Lower leg skin (tissue), 3 donors: ENCODE data around the gene CIAO2B.

ENCODE experiments used
- POLR2A ChIP-seq, 2 donors: fragments of 450-650 bp; IDR thresholded peaks; one replicate each; pipeline ENCODE4 v1.6.1; 2016 to 2017; ENCODE audit warnings: antibody characterized with exemption in 2 of 2, mild to moderate bottlenecking in 1 of 2, moderate library complexity in 1 of 2
- TF ChIP-seq, protein P1 (sequence below), 3 donors: fragments of 450-650 bp; IDR thresholded peaks; one replicate each; pipeline ENCODE4 v1.5.1; 2016; ENCODE audit warnings: antibody characterized with exemption in 3 of 3, mild to moderate bottlenecking in 3 of 3, moderate library complexity in 2 of 3

DNA sequence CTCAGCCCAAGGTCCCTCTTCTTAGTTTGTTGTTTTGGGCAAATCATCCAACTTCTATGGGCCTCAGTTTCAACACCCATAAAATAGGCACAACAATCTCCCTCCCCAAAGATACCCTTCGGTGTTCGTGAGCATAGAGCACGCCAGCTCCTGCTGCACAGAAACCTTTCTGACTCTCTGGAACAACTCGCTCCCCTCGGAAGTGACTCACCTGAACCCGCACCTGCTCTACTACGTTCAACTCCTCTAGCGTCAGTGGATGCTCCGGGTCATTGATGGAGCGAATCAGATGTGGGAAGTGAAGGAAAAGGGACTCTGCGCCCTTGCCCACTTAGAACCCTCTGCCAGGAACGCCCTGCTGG, 445 bp downstream of the CIAO2B start:
- no peak for TF ChIP-seq POLR2A (IDR thresholded peaks at IDR 0.05)
- TF ChIP-seq, protein P1, sequence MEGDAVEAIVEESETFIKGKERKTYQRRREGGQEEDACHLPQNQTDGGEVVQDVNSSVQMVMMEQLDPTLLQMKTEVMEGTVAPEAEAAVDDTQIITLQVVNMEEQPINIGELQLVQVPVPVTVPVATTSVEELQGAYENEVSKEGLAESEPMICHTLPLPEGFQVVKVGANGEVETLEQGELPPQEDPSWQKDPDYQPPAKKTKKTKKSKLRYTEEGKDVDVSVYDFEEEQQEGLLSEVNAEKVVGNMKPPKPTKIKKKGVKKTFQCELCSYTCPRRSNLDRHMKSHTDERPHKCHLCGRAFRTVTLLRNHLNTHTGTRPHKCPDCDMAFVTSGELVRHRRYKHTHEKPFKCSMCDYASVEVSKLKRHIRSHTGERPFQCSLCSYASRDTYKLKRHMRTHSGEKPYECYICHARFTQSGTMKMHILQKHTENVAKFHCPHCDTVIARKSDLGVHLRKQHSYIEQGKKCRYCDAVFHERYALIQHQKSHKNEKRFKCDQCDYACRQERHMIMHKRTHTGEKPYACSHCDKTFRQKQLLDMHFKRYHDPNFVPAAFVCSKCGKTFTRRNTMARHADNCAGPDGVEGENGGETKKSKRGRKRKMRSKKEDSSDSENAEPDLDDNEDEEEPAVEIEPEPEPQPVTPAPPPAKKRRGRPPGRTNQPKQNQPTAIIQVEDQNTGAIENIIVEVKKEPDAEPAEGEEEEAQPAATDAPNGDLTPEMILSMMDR (IDR thresholded peaks at IDR 0.05), result no peak
